Colonic mucosa (tissue), 4 donors: ENCODE results near the gene ZFP28. TPM values are rescaled to one million over a fixed set of nuclear protein-coding genes. Genes with fewer than 3 reads are reported as not detected.

Experiments
- DNase-seq: peaks from one replicate; pipeline ENCODE4 v3.0.0-alpha.2; 2020
- H3K27ac ChIP-seq: fragments of 200-600 bp; one replicate; pipeline ENCODE4 v1.8.0; 2021
- H3K27me3 ChIP-seq: fragments of 200-600 bp; one replicate; pipeline ENCODE4 v1.8.0; 2021
- H3K36me3 ChIP-seq: fragments of 200-600 bp; one replicate; pipeline ENCODE4 v1.8.0; 2021
- H3K4me1 ChIP-seq: fragments of 200-600 bp; one replicate; pipeline ENCODE4 v1.8.0; 2021; ENCODE audit warnings: mild to moderate bottlenecking
- H3K4me3 ChIP-seq: fragments of 200-600 bp; one replicate; pipeline ENCODE4 v1.8.0; 2021
- H3K9ac ChIP-seq, 2 donors: one replicate each; pipeline ENCODE4 v1.7.0; 2013; ENCODE audit warnings: control low read depth in 2 of 2, low read depth in 2 of 2, low read length in 2 of 2
- H3K9me3 ChIP-seq: fragments of 200-600 bp; one replicate; pipeline ENCODE4 v1.8.0; 2021
- intact Hi-C: fragments of 100-400 bp; cut with DNase I; formaldehyde crosslinking; loops from one replicate; pipeline ENCODE4 v1.14.1; 2022
- total RNA-seq, 2 donors: library from RNA; stranded (reverse); fragmentation: NEBNext Ultra II Directional in 1 of 2; extraction: Animal tissue kit (Norgen Biotek cat#: 25700) in 1 of 2; gene quantifications; one replicate each; pipeline ENCODE4 v1.2.1, GENCODE V29; 2021
- TF ChIP-seq, protein P1 (sequence below): fragments of 200-600 bp; IDR thresholded peaks from one replicate; pipeline ENCODE4 v1.8.0; 2022; ENCODE audit warnings: antibody characterized with exemption, mild to moderate bottlenecking
- donor health status: healthy.
- donor health status: DM: no; HTN: no; CAD: no.
- donor health status: DM: no; HTN: no; CAD: no.

The ZFP28 gene
- total RNA-seq, 2 donors from 2014 or later: 1.5 to 2.1 TPM

GRCh38 chr19:56525214-56525860 lies 13.4 kb upstream of the ZFP28 start:
- no peaks in the 10 kb centered on the region for H3K4me1 ChIP-seq
- no peak overlapping the region for H3K4me3 ChIP-seq
- intact Hi-C loops: no loop called here
- H3K27me3 ChIP-seq: no peaks in the 10 kb centered on the region
- H3K9ac ChIP-seq: no peak overlapping the region
- TF ChIP-seq, protein P1, sequence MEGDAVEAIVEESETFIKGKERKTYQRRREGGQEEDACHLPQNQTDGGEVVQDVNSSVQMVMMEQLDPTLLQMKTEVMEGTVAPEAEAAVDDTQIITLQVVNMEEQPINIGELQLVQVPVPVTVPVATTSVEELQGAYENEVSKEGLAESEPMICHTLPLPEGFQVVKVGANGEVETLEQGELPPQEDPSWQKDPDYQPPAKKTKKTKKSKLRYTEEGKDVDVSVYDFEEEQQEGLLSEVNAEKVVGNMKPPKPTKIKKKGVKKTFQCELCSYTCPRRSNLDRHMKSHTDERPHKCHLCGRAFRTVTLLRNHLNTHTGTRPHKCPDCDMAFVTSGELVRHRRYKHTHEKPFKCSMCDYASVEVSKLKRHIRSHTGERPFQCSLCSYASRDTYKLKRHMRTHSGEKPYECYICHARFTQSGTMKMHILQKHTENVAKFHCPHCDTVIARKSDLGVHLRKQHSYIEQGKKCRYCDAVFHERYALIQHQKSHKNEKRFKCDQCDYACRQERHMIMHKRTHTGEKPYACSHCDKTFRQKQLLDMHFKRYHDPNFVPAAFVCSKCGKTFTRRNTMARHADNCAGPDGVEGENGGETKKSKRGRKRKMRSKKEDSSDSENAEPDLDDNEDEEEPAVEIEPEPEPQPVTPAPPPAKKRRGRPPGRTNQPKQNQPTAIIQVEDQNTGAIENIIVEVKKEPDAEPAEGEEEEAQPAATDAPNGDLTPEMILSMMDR: no peak
- peaks cover 23% of the 10 kb centered on the region for H3K9me3 ChIP-seq
- H3K27ac ChIP-seq: no peak overlapping the region
- DNase-seq: no peak
- no peaks in the 10 kb centered on the region for H3K36me3 ChIP-seq

- H3K9ac ChIP-seq: no peak overlapping the region
- TF ChIP-seq, protein P1: no peak
- intact Hi-C loops: no loop called here
- H3K4me3 ChIP-seq: no peak overlapping the region
- DNase-seq: no peak
- no peaks in the 10 kb centered on the region for H3K4me1 ChIP-seq
- no peaks in the 10 kb centered on the region for H3K27me3 ChIP-seq
- H3K9me3 ChIP-seq: no peaks in the 10 kb centered on the region
- H3K36me3 ChIP-seq: no peaks in the 10 kb centered on the region
- H3K27ac ChIP-seq: no peak overlapping the region
These were observed 1.3 kb upstream of the ZFP28 start for GRCh38 chr19:56537442-56537841.

GRCh38 chr19:56538254-56538760 lies 441 bp upstream of the ZFP28 start:
- H3K4me1 ChIP-seq: no peaks in the 10 kb centered on the region
- TF ChIP-seq, protein P1: no peak
- intact Hi-C loops: no loop called here
- peak overlapping the region; percentile 86 for H3K27ac ChIP-seq
- H3K9me3 ChIP-seq: no peaks in the 10 kb centered on the region
- H3K4me3 ChIP-seq: peak overlapping the region; percentile 65
- H3K36me3 ChIP-seq: no peaks in the 10 kb centered on the region
- DNase-seq: peak; percentile 93
- peak overlapping the region in 1 of 2 donors; percentile 40 for H3K9ac ChIP-seq
- no peaks in the 10 kb centered on the region for H3K27me3 ChIP-seq

- no peaks in the 10 kb centered on the region for H3K27me3 ChIP-seq
- H3K4me1 ChIP-seq: no peaks in the 10 kb centered on the region
- no peaks in the 10 kb centered on the region for H3K36me3 ChIP-seq
- H3K9me3 ChIP-seq: no peaks in the 10 kb centered on the region
- no peak for DNase-seq
- intact Hi-C loops: no loop called here
- no peak overlapping the region for H3K27ac ChIP-seq
- no peak overlapping the region for H3K9ac ChIP-seq
- TF ChIP-seq, protein P1: no peak
- no peak overlapping the region for H3K4me3 ChIP-seq
These were observed 5.0 kb downstream of the ZFP28 start for GRCh38 chr19:56543776-56544175.

DNA sequence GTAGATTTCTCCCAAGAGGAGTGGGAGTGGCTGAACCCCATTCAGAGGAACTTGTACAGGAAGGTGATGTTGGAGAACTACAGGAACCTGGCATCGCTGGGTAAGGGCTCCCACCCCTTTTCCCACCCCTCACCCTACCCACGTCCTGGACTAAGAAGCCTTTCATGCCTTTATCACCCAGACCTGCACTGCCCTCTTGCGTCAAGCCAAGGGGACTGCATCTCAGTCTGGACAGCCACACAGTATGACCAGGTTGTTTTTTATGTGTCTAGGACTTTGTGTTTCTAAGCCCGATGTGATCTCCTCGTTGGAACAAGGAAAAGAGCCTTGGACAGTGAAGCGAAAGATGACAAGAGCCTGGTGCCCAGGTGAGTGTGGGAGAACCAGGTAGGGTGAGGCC lies 8.8 kb downstream of the ZFP28 start:
- Histone ChIP-seq H3K27ac (no peak overlapping the region), H3K27me3 (no peaks in the 10 kb centered on the region), H3K9me3 (no peaks in the 10 kb centered on the region), H3K9ac (no peak overlapping the region), H3K36me3 (no peaks in the 10 kb centered on the region), H3K4me3 (no peak overlapping the region), H3K4me1 (no peaks in the 10 kb centered on the region)
- DNase-seq: no peak
- TF ChIP-seq, protein P1: no peak
- intact Hi-C loops: no loop called here
